Measurements from ENCODE around the gene MRPL55.

MRPL55 gene

DNA sequence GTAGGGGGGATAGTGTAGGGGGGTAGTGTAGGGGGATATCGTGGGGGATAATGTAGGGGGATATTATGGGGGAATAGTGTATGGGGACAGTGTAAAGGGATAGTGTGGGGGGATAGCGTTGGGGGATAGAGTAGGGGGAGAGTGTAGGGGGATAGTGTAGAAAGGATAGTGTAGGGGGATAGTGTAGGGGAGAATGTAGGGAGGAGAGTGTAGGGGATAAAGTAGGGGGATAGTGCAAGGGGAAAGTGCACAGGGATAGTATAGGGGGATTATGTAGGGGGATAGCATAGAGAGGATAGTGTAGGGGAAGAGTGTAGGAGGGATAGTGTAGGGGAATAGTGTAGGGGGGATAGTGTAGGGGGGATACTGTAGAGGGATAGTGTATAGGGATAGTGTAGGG lies 38.9 kb downstream of the MRPL55 start:
- DNase-seq (ENCODE audit: low read depth in 2 of 2): no peak

DNA sequence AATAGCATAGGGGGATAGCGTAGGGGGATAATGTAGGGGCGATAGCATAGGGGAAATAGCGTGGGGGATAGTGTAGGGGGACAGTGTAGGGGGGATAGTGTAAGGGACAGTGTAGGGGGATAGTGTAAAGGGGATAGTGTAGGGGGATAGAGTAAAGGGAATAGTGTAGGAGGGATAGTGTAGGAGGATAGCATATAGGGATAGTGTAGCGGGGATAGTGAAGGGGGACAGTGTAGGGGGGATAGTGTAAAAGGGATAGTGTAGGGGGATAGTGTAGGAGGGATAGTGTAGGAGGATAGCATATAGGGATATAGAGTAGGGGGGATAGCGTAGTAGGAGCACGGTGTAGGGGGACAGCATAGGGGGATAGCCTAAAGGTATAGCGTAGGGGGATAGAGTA lies 40.7 kb downstream of the MRPL55 start:
- DNase-seq (ENCODE audit: low read depth in 2 of 2): no peak

DNA sequence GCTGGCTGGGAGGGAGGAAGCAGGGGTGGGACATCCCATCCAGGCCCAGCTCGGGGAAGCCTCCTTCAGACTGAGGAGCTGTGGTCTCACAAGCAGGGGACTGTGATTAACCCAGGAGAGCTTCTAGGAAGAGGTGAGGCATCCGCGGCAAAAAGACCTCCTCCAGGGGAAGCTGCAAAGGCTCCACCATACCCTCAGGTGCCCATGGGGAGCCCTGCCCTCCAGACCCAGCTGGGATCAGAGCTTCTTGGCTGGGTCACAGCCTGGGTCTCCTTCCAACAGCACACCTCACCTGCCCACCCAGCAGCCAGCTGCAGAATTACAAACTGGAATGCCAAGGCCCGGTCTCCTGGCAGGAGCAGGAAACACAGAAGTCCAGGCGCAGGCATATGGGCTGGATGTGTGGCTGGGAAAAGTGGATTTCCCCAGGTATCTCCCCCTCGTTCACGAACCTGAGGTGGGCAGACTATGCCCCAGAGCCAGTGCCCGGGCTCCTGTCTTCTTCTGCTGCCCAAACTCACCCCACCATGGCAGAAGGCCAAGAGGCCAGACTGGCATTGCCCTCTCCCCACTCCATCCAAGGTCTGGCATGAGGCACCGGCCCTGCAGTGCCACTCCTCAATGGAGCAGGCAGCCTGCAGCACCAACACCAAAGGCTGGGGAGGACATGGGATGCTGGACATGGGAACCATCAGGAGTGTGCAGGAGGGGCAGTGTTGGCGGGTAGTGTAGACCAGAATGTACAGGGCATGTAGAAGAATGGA lies 42.0 kb downstream of the MRPL55 start:
- no peak for DNase-seq (ENCODE audit: low read depth in 2 of 2)

DNA sequence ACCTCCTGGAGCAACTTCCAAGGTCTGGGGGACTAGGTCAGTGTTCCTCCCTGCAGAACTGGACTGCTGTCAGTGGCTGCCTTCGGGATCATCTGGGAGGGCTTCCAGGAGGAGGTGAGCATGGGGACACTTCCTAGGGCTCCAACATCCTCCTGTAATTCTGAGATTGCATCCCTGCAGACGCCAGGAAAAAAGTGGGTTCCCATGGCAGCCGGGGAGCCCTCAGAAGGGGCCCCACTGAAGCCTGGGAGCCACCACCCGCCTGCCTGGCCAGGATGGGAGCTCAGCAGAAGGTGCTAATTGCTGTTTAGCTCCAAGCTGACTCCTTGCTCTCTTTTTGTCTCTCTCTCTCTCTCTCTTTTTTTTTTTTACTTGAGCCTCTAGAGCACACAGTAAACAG lies 42.7 kb downstream of the MRPL55 start:
- no peak for DNase-seq (ENCODE audit: low read depth in 2 of 2)

DNA sequence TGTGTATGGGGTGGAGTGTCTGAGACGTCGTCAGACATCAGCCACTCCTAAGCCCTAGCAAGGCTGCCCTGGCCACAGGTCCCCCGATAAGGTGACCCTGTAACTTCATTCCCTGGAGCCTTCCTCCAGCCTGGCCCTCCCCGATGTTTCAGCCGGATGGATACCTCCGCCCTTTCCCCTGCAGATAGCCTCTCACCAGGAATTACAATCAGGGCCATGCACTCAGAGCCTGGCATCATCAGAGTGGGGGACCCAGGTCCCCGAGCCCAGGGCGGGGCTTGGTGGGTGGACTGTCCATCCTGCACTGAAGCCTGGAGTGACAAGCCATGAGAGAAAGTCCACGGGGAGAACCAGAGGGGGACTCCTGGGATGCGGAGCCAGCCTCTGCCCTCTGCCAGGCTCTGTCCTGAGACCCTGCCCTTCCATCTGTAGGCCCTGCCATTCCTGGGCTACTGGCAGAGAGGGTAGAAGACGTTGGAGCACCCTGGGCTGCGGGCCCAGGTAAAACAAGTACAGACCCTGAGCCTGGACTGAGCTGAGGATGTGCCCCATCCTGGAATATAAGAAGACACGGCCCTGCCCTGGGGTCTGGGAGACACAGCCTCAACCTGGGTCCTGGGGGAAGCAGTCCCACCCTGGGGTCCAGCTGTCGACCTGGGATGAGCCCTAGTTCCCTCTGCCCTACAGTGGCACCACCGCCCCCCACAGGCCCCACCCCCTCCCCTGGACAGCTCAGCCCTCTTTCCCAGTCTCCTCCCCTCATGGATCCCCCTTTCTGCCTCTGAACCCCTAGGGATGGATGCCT lies 43.4 kb downstream of the MRPL55 start:
- no peak for DNase-seq (ENCODE audit: low read depth in 2 of 2)

DNA sequence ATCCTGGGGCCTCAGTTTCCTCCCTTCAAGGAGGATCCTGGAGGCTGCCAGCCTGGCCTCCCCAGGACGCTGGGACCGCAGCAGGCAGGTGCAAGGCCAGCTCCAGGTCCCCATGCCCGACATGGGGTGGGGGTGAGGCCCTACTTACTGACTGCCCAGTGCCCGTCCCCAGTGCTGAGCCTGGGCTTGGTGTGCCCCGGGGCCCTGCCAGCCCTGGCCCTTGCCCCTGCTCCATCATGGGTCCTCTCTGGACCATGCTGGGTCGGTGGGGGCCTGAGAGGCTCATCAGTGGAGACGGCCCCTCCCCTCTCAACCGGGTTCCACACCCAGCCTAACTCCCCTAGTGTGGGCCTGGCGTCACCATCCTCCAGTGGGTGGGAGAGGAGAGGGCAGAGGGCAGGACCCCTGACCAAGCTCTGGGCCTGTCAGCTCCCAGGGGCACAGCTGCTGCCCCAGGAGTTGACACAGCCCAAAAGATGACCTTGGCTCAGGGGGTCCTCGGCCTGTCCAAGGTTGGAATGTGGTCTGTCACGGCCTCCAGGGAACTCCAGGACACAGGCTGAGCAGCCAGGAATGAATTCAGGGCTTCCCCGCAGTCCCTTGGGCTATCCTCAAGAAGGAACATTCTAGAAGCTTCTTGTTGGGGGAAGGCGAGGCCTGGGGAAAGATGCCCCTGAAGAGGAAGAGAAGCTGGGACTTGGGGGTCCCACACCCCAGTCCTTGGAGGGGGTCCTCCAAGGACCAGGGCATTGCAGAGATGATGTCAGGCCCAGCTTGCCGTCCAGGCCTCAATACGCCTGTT lies 44.2 kb downstream of the MRPL55 start:
- DNase-seq (ENCODE audit: low read depth in 2 of 2): no peak

DNA sequence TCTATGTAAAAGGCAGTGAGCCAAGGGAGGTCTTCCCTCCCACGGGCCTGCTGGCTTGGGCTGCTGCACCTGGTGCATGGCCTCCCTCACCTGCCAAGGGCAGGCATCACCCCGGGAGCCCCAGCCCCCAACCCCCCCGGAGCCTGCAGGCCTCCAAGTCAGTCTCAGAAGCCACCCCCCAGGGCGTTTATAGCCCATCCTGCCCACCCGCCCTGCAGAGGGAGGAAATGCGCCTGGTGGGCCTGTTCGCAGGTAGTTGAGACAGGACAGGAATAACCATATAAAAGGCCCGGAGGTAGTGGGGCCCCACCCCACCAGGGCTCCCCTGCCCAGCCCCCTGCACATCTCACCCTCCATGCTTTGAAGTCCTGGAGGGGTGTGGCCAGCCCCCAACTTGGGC lies 44.8 kb downstream of the MRPL55 start:
- DNase-seq (ENCODE audit: low read depth in 2 of 2): no peak

DNA sequence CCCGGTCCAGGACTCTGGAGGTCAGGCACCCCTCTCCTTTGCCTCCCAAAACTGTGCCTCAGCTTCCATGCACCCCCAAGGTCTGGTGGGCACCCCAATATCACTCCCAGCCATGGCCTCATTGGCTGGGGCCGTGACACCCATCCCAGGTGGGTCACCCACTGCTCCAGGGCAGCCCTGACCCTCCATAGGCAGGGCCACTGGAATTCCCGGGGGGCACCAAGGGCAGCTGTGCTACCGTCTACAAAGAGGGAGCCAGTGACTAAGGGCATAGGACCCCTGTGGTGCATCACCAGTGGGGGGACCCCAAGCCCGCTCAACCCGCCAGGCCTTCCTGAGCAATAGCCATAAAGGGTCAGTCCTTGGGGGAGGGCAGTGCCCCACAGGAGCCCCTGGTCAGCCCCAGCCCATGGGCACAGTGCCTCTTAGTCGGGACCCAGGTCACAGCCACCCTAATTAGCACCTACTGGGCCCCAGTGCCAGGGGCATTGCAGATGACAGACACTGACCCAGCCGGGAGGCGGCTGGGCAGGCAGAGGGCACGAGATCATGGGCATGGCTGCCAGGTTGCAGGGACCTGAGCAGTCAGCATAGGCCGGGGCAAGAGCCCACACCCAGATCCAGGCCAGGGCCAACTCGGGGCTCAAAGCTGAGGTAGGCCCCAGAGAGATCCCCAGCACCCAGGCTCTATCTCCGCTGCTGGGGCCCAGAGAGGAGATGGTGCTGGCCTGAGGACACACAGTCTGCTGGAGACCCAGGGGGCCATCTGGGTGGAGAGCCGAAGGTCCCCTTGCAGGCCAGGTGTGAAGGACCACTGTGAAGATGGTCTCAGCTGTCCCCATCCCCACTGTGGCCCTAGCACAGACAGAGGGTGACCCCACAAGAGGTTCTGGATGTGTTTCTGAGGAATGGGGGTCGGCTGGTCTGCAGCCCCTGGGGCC lies 45.6 kb downstream of the MRPL55 start:
- no peak for DNase-seq (ENCODE audit: low read depth in 2 of 2)

DNA sequence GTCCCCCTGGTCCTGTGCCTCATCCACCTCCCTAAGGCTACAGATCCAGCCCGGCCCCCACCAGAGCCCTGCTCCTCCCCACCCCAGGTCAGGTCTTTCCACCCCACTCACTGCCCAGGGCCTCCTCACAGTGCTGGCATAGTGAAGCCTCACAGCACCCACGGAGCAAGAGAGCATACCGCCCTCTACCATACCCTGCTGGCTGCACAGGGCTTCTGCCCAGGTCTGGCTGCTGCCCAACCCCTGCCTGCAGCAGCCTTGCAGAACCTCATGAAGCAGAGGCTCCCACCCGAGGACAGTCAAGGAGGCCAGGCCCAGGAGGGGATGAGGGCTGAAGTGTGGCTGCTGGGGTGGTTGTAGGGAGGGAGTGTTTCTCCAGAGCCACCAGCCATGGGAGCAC lies 46.3 kb downstream of the MRPL55 start:
- DNase-seq (ENCODE audit: low read depth in 2 of 2): no peak

DNA sequence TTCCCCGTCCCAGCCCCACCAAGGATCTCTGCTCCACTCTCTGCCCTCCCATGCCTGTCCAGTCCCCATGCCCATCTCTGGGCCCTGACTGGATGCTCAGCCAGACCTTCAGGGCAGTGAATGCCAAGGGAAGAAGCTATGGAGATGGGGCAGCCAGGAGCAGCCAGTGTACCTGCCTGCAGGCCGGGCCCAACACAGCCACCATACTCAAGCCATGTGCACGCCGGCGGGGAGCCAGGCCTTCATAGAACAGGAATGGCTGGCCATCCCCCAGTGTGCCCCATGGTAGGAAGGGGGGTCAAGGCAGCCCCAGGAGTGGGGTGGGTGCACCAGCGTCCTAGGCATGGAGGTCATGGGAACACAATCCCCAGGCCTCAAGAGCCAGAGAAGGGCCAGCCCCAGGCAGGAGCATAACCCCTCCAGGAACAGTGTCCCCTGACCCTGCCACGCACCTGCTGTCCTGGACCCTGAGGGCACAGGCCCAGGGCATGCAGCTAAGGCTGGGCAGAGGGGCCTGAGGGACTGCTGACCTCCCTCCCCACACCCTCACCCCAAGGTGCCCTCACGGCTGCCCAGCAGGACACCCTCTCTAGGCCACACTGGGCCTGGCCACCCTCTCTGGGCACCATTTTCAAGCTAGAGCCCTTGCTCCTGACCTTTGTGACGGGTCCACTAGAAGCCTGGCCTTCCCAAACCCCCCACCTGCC lies 46.9 kb downstream of the MRPL55 start:
- no peak for DNase-seq (ENCODE audit: low read depth in 2 of 2)

DNA sequence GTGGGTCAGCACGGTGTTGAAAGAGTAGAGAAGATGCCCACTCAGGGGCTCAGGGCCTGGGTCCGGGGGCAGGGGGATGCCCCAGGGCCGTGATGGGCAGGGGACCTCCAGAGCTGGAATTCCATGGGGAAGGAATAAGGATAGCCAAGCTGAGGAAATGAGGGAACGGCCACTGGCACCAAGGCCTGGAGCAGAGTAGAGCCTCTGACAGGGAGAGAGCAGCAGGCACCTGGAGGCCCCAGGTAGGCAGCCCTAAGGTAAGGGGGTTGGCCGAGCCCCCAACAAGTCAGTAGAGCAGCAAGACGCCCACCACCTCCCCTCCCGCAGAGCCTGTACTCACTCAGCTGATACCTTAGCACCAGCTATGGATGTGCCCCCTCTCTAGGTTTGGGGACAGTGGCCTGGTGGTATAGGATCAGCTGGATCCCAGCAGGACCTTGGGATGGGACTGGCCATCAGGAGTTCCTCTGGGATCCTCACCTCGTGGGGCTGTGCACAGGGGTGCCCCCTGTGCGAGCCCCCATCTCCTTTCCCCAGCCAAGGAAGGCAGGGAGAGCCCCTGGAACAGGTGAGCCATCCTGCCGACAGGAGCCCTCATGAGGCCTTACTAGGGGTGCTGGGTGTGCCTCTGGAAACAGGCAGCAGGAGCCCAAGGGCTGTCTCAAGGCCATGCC lies 47.6 kb downstream of the MRPL55 start:
- DNase-seq (ENCODE audit: low read depth in 2 of 2): no peak

DNA sequence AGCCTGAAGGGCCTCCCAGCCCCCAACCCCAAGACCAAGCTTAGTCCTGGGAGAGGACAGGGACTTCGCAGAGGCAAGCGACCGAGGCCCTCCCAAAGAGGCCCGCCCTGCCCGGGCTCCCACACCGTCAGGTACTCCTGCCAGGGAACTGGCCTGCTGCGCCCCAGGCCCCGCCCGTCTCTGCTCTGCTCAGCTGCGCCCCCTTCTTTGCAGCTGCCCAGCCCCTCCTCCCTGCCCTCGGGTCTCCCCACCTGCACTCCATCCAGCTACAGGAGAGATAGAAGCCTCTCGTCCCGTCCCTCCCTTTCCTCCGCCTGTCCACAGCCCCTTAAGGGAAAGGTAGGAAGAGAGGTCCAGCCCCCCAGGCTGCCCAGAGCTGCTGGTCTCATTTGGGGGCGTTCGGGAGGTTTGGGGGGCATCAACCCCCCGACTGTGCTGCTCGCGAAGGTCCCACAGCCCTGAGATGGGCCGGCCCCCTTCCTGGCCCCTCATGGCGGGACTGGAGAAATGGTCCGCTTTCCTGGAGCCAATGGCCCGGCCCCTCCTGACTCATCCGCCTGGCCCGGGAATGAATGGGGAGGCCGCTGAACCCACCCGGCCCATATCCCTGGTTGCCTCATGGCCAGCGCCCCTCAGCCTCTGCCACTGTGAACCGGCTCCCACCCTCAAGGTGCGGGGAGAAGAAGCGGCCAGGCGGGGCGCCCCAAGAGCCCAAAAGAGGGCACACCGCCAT lies 48.5 kb downstream of the MRPL55 start:
- DNase-seq (ENCODE audit: low read depth in 2 of 2): no peak

DNA sequence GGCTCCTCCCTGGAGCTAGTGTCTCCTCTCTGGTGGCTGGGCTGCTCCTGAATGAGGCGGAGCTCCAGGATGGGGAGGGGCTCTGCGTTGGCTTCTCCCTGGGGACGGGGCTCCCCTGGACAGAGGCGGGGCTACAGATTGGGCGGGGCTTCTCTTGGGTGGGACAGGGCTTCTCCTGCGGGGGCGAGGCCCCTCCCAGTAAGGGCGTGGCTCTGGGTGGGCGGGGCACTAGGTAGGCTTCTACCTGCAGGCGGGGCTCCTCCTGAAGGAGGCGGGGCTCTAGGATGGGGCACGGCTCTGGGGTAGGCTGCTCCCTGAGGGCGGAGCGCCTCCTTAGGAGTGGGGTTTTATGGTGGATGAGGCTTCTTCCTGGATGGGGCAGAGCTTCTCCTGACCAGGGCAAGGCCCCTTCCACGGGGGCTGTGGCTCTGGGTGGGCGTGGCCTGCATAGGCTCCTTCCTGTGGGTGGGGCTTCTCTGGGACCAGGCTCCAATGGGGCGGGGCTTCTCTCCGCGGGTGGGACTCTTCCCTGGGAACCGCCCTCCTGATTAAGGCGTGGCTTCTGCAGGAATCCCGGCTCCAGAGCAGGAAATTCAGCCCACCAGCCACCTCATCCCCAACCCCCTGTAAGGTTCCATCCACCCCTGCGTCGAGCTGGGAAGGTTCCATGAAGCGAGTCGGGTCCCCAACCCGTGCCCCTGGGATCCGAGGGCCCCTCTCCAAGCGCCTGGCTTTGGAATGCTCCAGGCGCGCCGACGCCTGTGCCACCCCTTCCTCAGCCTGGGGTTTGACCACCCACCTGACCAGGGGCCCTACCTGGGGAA lies 49.3 kb downstream of the MRPL55 start:
- DNase-seq (ENCODE audit: low read depth in 2 of 2): peak in 1 of 2 donors; percentile 36

DNA sequence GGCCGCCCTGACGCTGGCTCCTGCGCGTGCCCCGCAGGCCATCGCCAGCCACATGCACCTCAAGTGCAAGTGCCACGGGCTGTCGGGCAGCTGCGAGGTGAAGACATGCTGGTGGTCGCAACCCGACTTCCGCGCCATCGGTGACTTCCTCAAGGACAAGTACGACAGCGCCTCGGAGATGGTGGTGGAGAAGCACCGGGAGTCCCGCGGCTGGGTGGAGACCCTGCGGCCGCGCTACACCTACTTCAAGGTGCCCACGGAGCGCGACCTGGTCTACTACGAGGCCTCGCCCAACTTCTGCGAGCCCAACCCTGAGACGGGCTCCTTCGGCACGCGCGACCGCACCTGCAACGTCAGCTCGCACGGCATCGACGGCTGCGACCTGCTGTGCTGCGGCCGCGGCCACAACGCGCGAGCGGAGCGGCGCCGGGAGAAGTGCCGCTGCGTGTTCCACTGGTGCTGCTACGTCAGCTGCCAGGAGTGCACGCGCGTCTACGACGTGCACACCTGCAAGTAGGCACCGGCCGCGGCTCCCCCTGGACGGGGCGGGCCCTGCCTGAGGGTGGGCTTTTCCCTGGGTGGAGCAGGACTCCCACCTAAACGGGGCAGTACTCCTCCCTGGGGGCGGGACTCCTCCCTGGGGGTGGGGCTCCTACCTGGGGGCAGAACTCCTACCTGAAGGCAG lies 50.0 kb downstream of the MRPL55 start:
- no peak for DNase-seq (ENCODE audit: low read depth in 2 of 2)

DNA sequence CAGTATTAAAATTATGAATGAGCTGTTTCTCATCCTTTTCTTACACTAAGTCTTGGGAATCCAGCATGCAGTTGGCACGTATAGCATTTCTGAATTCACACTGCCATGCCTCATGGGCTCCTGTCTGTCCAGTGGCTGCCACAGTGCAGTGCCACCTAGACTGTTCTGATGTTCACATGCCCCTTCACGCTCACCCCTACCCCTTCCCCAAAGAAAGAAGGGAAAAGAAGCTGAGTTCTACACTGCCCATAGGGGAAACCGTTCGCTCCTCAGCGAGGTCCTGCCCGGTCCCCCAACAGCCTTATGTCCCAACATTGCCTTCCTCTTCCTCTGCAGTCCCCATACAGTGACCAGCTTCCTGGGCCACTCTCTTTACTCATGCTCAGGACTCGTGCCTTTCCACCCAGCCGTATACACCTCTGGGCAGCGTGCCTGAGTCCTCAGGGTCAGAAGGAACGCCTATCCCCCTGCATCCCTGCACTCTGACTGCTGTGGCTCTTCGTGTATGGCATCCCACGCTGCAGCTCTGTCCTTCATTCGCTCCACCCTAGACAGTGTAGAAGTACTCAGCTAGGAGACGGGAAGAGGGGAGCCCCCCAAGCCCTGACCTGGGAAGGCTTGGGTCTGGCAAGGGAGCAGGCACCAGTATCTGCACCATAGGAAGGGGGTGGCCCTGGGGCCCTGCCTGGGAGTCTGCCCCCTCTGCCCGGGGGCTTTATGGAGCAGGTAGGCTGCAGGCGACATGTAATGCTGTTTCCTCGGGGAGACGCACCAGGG lies 50.7 kb downstream of the MRPL55 start:
- DNase-seq (ENCODE audit: low read depth in 2 of 2): no peak

Measured in stimulated activated CD8-positive, alpha-beta memory T cell treated with anti-CD3 and anti-CD28 coated beads, Interleukin-15, amount 100 ng/mL, for 4 hours (primary cell).